ENCODE results near the gene BCL10. TPM values are rescaled to one million over a fixed set of nuclear protein-coding genes. Genes with fewer than 3 reads are reported as not detected.
"Not testable (repeated sequence)": the region's sequence is repeated elsewhere in the genome, so short reads cannot be mapped to it uniquely, and the experiment has no call there.

Gene BCL10
- total RNA-seq, 2 experiments from 2014 or later: 23.9 to 26.9 TPM

DNA sequence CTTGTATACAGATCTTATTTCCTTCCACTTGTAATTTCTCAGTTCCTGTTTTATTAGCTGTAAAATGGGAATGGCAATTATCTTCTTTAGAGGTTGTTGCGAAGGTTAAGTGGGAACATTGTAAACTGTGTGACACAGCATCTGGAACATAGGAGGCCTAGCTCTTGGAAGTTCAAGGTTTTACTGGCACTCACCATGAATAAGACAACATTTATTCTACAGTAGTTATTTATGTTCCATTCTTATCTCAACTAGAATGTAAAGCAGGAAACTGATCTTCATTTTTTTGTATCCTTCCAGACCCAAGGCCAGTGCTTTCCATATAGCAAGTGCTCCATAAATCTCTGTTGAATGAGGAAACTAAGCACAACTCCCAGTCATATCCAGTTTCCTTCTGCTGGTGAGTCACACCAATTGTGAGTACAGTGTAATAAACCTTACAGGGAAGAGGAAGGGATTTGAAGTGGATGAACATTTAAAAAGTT lies 1.4 kb downstream of the BCL10 start:
- H3K4me1 Mint-ChIP-seq: peaks cover 49% of the 10 kb centered on the region
- H3K36me3 Mint-ChIP-seq: peaks cover 29% of the 10 kb centered on the region
- peak overlapping the region; percentile 85 for H3K4me3 Mint-ChIP-seq
- peak overlapping the region; percentile 88 for H3K27ac Mint-ChIP-seq
- no peak for DNase-seq
- no peaks in the 10 kb centered on the region for H3K9me3 Mint-ChIP-seq (ENCODE audit: low read depth)
- CTCF ChIA-PET: interaction anchor here (1.8 to 5.6 kb wide), 5 partner anchors 11 to 330 kb away, joined by 5 to 38 read pairs (median 21); partner anchors contain the start of gene C1orf52
- no peak for ATAC-seq
- peaks cover 13% of the 10 kb centered on the region for H3K27me3 Mint-ChIP-seq

DNA sequence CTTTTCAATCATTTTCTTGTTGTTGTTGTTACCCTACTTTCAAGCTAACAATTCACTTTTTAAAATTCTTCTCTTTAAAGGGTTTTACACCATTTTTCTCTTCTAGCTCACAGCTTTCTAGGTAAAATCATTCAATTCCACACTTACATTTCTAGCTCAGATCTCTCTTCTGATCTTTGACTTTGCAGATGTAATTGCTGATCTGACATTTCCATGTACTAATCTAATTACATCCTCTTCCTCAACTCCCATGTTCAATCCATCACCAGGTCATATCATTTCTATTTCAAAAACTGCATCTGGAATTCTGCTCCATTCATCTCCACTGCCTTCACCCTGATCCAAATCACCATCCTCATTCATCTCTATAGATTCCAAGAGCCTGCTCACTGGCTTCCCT lies 3.0 kb downstream of the BCL10 start:
- Mint-ChIP-seq H3K27me3 (no peaks in the 10 kb centered on the region), H3K4me3 (no peak overlapping the region), H3K36me3 (peaks cover 40% of the 10 kb centered on the region)

DNA sequence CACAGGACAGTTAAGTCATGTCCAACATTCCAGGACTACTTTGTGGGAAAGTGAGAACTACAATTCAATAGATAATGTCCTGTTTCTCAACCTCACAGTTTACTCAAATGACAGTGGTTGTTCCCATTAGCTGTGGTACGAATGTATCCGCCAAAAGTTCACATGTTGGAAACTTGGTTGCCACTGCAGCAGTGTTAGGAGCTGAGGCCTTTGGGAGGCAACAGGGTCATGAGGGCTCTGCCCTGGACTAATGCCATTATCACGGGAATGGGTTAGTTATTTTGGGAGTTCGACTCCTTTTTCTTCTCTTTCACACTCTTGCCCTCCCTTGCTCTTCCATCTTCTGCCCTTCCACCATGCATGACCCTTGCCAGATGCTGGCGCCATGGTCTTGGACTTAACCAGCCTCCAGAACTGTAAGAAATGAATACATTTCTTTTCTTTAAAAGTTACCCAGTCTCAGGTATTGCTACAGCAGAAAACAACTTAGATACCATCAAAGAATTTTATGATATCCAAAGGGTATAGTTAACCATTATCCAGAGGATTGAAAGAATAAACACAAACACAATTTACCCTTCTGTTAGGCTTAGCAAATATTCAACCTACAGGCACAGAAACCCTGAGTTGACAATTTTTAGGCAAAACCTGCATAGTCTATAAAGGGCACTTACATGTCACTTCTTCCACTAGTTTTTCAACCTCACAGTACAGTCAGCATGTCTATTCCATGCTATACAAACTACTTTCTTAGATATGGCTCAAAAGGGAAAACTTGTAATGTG lies 7.4 kb downstream of the BCL10 start:
- Mint-ChIP-seq H3K9me3 (ENCODE audit: low read depth) (no peaks in the 10 kb centered on the region), H3K27ac (no peak overlapping the region), H3K36me3 (peaks cover 46% of the 10 kb centered on the region), H3K4me3 (no peak overlapping the region), H3K4me1 (peaks cover 16% of the 10 kb centered on the region), H3K27me3 (no peaks in the 10 kb centered on the region)
- no peak for DNase-seq
- ATAC-seq: no peak
- CTCF ChIA-PET: interaction anchor here (1.5 to 5.6 kb wide), 2 partner anchors 10 kb away, joined by 11 to 38 read pairs; partner anchors contain the start of gene C1orf52

More for the DNA sequence above, 3.0 kb downstream of the BCL10 start:
- ATAC-seq (no peak), DNase-seq (no peak)
- CTCF ChIA-PET: interaction anchor here (5.6 kb wide), 1 partner anchor 14 kb away, joined by 38 read pairs; the partner anchor contains the start of gene C1orf52
- H3K4me1 Mint-ChIP-seq: peaks cover 40% of the 10 kb centered on the region
- no peaks in the 10 kb centered on the region for H3K9me3 Mint-ChIP-seq (ENCODE audit: low read depth)
- no peak overlapping the region for H3K27ac Mint-ChIP-seq

DNA sequence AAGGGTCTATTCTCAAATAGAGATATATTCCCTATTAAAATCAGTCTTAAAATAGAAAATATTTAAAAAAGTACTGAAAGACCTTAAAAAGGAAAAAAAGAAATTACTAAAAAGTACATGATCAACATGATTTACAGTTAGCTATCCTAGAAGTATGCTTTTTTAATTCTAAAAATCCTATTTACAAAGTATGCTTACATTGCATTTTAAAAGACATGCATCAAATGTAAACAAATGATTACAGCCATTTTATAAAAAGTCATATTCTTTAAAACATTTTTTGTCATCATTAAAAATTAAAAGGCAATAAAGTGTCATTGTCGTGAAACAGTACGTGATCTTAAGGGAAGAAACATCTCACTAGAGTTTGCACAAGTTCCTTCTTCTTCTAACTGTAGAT lies 9.1 kb downstream of the BCL10 start:
- H3K36me3 Mint-ChIP-seq: peaks cover 42% of the 10 kb centered on the region

DNA sequence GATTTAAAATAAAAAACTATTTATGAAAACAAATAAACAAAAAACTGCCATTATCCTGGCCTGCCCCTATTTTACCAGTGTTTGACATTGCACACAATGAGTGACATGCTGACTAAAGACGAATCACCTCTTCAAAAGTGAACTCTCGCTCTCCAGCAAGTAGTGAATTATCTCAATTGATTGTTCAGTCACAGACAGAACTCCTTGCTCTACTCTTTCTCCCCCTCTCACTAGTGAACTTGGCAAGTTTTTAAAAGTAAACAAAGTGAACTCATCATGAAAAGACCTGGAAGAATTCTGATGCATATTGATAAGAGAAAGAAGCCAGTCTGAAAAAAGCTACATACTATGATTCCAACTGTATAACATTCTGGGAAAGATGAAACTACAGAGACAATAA lies 12.3 kb downstream of the BCL10 start:
- Mint-ChIP-seq H3K9me3 (ENCODE audit: low read depth) (peaks cover 7% of the 10 kb centered on the region), H3K27ac (no peak overlapping the region), H3K27me3 (no peaks in the 10 kb centered on the region), H3K4me1 (peaks cover 7% of the 10 kb centered on the region), H3K4me3 (no peak overlapping the region), H3K36me3 (peaks cover 34% of the 10 kb centered on the region)
- no peak for ATAC-seq
- CTCF ChIA-PET: interaction anchor here (1.2 to 1.4 kb wide), 3 partner anchors 10 to 319 kb away, joined by 4 to 5 read pairs (median 5); partner anchors contain the start of gene BCL10
- no peak for DNase-seq

More for the DNA sequence above, 9.1 kb downstream of the BCL10 start:
- DNase-seq (no peak), ATAC-seq (no peak)
- Mint-ChIP-seq H3K9me3 (ENCODE audit: low read depth) (no peaks in the 10 kb centered on the region), H3K27me3 (no peaks in the 10 kb centered on the region), H3K4me1 (peaks cover 3% of the 10 kb centered on the region), H3K4me3 (no peak overlapping the region), H3K27ac (no peak overlapping the region)
- CTCF ChIA-PET: interaction anchor here (1.5 kb wide), 1 partner anchor 8 kb away, joined by 11 read pairs; the partner anchor contains the start of gene C1orf52

DNA sequence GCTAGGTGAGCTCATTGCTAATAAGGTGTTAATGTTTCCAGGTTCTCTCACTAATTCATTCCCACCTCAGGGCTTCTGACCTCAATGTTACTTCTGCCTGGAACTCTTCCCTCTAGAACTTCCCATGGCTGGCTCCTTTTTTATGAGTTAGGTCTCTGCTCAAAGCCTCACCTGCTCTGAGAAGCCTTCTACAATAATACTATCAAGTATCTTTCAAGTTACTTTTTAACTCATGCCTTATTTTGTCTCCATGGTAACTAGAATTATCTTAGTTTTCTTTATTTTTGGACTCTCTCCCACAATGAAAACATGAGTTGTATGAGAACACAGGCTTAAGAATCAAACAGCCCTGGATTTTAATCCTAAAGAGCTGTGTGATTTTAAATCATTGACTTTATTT lies 13.4 kb downstream of the BCL10 start:
- DNase-seq (no peak), ATAC-seq (no peak)
- Mint-ChIP-seq H3K36me3 (peaks cover 38% of the 10 kb centered on the region), H3K9me3 (ENCODE audit: low read depth) (peaks cover 7% of the 10 kb centered on the region), H3K4me3 (no peak overlapping the region), H3K27me3 (no peaks in the 10 kb centered on the region), H3K27ac (no peak overlapping the region), H3K4me1 (peaks cover 14% of the 10 kb centered on the region)
- CTCF ChIA-PET: interaction anchor here (1.4 to 1.6 kb wide), 2 partner anchors 8 to 14 kb away, joined by 4 read pairs; partner anchors contain the start of gene BCL10

DNA sequence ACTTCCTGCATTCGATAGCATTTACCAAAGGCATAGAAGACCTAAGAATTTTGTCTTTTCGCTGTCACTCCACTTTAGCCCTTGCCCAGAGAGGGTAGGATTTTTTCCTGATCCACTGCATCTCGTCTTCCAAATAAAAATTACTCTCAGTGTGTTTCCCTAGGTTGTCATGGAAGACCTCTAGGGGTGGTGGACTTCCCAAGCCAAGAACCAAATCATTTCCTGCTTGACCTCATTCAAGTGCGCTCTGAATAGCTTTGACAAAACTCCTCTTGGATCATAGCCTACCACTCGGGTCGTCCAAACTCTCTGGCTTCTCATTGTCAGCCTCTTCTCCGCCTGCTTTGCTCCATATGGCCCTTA lies 16.5 kb downstream of the BCL10 start:
- ATAC-seq (no peak), DNase-seq (no peak)
- Mint-ChIP-seq H3K4me1 (peaks cover 30% of the 10 kb centered on the region), H3K27ac (peak overlapping the region; percentile 55), H3K9me3 (ENCODE audit: low read depth) (peaks cover 7% of the 10 kb centered on the region), H3K4me3 (peak overlapping the region; percentile 96), H3K27me3 (no peaks in the 10 kb centered on the region), H3K36me3 (peaks cover 44% of the 10 kb centered on the region)
- CTCF ChIA-PET: interaction anchor here (0.5 to 9.8 kb wide), 38 partner anchors 8 to 1116 kb away, joined by 3 to 196 read pairs (median 4); partner anchors contain the start of genes BCL10, PRKACB and SYDE2

DNA sequence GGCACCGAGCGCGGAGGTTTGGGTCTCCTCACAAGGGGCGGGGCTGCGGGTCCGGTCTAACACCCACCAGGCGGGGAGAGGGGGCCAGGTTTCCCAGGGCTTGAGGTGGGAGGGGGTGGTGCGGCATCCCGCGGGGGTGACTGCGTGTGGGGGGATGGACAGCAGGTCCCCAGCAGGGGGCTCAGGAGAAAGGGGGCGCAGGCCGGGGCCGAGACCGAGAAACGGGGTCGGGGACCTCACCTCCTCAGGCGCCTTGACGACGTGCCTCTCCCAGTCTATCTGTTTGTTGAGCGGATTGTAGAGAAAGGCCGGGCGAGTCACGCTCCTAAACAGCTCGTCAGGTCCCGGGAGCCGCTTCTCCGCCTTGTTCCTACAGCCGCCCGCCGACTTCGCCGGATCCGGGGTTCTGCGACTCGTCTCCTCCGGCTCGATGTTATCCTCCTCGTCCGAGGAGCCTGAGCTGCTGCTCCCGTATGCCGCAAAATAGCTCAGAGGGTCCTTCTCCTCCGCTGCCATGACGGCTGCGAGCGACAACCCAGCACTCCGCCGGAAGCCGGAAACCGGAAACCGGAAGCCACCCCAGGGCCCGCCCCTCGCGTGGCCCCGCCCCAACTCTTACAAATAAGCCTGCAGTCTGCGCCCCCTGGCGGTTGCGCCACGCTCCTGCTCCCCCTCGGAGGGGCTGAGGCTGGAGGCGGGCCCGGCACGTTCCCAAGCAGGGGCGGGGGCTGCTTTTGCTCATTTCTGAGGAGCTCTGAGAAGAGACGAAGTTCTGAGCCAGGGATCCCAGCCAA lies 17.1 kb downstream of the BCL10 start, which contains the start of gene C1orf52:
Gene C1orf52, minus strand, starts transcription at position 545 of the 794 bp plus-strand sequence. Its CDS starts 29 bp downstream, at position 516.
- peak within 1 kb of the TSS; percentile 96 for H3K4me3 Mint-ChIP-seq

DNA sequence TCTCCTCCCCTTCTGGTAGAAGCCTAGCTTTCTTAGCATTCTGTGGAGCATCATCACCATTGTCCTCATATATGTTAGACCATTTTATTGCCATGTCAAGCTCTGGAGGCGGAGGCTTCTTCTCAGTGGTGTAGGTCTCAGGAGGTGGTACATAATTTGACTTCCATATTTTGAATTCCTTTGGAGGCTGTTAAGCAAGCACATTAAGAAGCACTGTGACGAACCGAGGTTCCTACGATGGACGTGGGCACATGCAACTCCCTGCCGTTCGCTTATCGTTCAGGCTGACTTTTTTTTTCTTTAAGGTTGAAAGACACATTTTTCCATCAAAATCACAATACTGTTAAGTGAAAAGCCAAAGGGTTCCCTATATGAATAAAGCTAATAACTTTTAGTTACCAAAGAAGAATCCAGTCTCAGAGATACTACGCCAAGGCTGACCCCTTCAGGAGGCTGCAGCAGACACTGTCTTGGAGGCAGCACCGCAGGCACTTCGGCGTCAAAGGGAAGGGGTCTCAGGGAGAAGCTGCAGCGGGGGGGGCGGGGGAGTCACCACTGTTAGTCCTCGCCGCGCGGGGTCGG lies 17.8 kb downstream of the BCL10 start:
- H3K27me3 Mint-ChIP-seq: no peaks in the 10 kb centered on the region
- DNase-seq (no peak), ATAC-seq (no peak)
- H3K9me3 Mint-ChIP-seq (ENCODE audit: low read depth): peaks cover 7% of the 10 kb centered on the region
- peak overlapping the region; percentile 95 for H3K27ac Mint-ChIP-seq
- H3K36me3 Mint-ChIP-seq: peaks cover 39% of the 10 kb centered on the region
- CTCF ChIA-PET: interaction anchor here (0.6 to 9.8 kb wide), 45 partner anchors 8 to 1114 kb away, joined by 3 to 196 read pairs (median 4); partner anchors contain the start of genes BCL10, MCOLN3 and PRKACB
- H3K4me1 Mint-ChIP-seq: peaks cover 33% of the 10 kb centered on the region
- H3K4me3 Mint-ChIP-seq: peak overlapping the region; percentile 96

More for the DNA sequence above, 17.1 kb downstream of the BCL10 start, which contains the start of gene C1orf52:
- ATAC-seq: peak; percentile 96
- H3K27ac Mint-ChIP-seq: peak within 1 kb of the TSS; percentile 95
- H3K4me1 Mint-ChIP-seq: peaks cover 30% of the 10 kb centered on the region
- DNase-seq: peak; percentile 96
- H3K27me3 Mint-ChIP-seq: no peaks in the 10 kb centered on the region
- CTCF ChIA-PET: interaction anchor here (0.5 to 9.8 kb wide), 48 partner anchors 9 to 1115 kb away, joined by 3 to 196 read pairs (median 4); partner anchors contain the start of genes BCL10, PRKACB and SYDE2
- peaks cover 41% of the 10 kb centered on the region for H3K36me3 Mint-ChIP-seq
- peaks cover 7% of the 10 kb centered on the region for H3K9me3 Mint-ChIP-seq (ENCODE audit: low read depth)

DNA sequence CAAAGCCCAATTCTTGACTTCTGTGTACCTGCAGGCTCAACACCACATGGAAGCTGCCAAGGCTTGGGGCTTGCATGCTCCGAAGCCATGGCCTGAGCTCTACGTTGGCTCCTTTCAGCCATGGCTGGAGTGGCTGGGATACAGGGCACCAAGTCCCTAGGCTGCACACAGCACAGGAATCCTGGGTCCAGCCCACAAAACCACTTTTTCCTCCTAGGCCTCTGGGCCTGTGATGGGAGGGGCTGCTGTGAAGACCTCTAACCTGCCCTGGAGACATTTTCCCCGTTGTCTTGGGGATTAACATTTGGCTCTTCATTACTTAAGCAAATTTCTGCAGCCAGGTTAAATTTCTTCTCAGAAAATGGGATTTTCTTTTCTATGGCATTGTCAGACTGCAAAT lies 27.4 kb downstream of the BCL10 start:
- not testable (repeated sequence) for H3K27me3 Mint-ChIP-seq; DNase-seq; H3K9me3 Mint-ChIP-seq (ENCODE audit: low read depth); ATAC-seq; H3K4me3 Mint-ChIP-seq; H3K27ac Mint-ChIP-seq
- peaks cover 14% of the 10 kb centered on the region for H3K4me1 Mint-ChIP-seq
- H3K36me3 Mint-ChIP-seq: peaks cover 28% of the 10 kb centered on the region
- CTCF ChIA-PET: interaction anchor here (1.2 to 1.6 kb wide), 3 partner anchors 9 to 304 kb away, joined by 5 to 7 read pairs (median 5); no protein-coding TSS in a partner anchor

DNA sequence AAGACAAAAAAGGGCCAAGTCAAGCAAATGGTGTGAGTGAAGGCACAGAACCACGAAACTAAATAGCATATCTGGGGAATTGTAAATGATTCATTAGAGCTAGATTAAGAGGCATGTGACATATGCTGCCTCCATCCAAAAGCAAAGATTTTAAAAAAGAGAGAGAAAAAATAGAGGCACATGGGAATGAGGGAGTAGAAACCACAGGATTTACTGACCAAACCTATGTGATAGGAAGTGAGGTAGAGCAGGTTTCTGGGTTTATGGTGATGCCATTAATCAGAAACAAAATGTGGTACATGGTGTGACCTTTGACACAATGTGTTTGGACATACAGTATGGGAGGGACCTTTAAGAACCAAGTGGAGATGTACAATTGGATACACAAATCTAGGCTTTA lies 30.5 kb downstream of the BCL10 start:
- Mint-ChIP-seq H3K9me3 (ENCODE audit: low read depth) (peaks cover 3% of the 10 kb centered on the region), H3K27me3 (no peaks in the 10 kb centered on the region), H3K4me3 (no peak overlapping the region), H3K36me3 (peaks cover 19% of the 10 kb centered on the region), H3K4me1 (peaks cover 11% of the 10 kb centered on the region), H3K27ac (no peak overlapping the region)
- DNase-seq (no peak), ATAC-seq (no peak)
- CTCF ChIA-PET: interaction anchor here (3.3 kb wide), 1 partner anchor 9 kb away, joined by 15 read pairs; no protein-coding TSS in a partner anchor

DNA sequence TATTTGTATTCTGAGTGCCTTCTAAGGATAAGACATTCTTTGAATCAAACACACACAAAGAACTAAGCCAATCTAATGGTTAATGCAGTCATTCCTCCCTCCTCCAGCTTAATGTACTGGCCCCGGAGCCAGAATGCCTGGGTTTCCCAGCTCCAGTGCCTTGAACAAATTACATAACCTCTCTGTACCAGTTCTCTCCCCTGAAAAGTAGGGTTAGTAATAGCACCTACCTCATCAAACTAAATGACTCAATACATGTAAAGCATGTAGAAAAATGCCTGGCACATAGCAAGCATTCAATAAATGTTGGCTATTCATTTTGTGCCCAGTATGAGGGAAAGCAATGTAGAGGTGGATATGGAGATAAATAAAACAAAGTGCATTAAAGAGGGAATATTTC lies 31.0 kb downstream of the BCL10 start:
- CTCF ChIA-PET: interaction anchor here (0.8 to 3.3 kb wide), 2 partner anchors 9 to 246 kb away, joined by 3 to 15 read pairs; no protein-coding TSS in a partner anchor
- no peak for ATAC-seq
- Mint-ChIP-seq H3K36me3 (peaks cover 15% of the 10 kb centered on the region), H3K27ac (no peak overlapping the region), H3K9me3 (ENCODE audit: low read depth) (peaks cover 3% of the 10 kb centered on the region), H3K4me1 (peaks cover 15% of the 10 kb centered on the region), H3K4me3 (no peak overlapping the region), H3K27me3 (no peaks in the 10 kb centered on the region)
- DNase-seq: no peak
